ENCODE results near the gene SKIC8.

DNA sequence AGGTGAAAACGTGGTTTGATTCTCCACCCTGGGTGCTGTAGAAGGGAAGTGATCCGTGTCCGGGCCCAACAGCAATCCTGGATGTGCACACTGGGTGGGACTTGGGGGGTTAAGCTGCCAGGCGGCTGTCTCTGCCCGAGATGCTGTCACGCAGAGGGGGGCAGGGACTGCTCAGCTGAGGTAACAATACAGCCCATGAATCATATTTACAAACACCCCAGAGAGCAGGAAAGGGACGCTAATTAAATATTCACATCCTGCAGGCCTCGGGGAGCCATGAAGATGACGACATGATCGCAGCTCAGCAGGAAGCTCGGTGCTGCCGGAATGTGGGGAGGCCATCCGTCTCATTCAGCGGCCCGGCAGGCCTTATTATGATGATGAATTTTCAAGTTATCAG lies 22.8 kb upstream of the SKIC8 start:
- TF ChIP-seq, protein P1, sequence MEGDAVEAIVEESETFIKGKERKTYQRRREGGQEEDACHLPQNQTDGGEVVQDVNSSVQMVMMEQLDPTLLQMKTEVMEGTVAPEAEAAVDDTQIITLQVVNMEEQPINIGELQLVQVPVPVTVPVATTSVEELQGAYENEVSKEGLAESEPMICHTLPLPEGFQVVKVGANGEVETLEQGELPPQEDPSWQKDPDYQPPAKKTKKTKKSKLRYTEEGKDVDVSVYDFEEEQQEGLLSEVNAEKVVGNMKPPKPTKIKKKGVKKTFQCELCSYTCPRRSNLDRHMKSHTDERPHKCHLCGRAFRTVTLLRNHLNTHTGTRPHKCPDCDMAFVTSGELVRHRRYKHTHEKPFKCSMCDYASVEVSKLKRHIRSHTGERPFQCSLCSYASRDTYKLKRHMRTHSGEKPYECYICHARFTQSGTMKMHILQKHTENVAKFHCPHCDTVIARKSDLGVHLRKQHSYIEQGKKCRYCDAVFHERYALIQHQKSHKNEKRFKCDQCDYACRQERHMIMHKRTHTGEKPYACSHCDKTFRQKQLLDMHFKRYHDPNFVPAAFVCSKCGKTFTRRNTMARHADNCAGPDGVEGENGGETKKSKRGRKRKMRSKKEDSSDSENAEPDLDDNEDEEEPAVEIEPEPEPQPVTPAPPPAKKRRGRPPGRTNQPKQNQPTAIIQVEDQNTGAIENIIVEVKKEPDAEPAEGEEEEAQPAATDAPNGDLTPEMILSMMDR (IDR thresholded peaks at IDR 0.05; ENCODE audit: low read length) = no peak
- TF ChIP-seq EZH2 (optimal IDR thresholded peaks at IDR 0.05; ENCODE audit: low read depth, low read length) = no peak

Measured in MM.1S (cell line).